NCI-H1694 treated with DMSO at 0.1 percent for 48 hours (cell line): ENCODE results near the gene DUSP3.

ENCODE experiments used
- DNase-seq: peaks from one replicate; lab custom pipeline; 2025; lab: John Stamatoyannopoulos, UW

Gene DUSP3

GRCh38 chr17:43732958-43733357, 45.8 kb downstream of the DUSP3 start:
- DNase-seq = no peak

- DNase-seq = no peak
Measured at GRCh38 chr17:43728081-43728480, 50.7 kb downstream of the DUSP3 start.

- no peak for DNase-seq
Measured at GRCh38 chr17:43723697-43724359, 54.9 kb downstream of the DUSP3 start.

- no peak for DNase-seq
Measured at GRCh38 chr17:43722870-43723665, 55.7 kb downstream of the DUSP3 start.

GRCh38 chr17:43722269-43722619, 56.5 kb downstream of the DUSP3 start:
- DNase-seq = no peak

GRCh38 chr17:43721537-43722268, 57.1 kb downstream of the DUSP3 start:
- DNase-seq = no peak

- no peak for DNase-seq
Measured at GRCh38 chr17:43720311-43721060, 58.3 kb downstream of the DUSP3 start.

GRCh38 chr17:43719578-43719977, 59.2 kb downstream of the DUSP3 start:
- DNase-seq = no peak

GRCh38 chr17:43718544-43718943, 60.2 kb downstream of the DUSP3 start:
- DNase-seq = no peak

- DNase-seq = no peak
Measured at GRCh38 chr17:43717913-43718312, 60.9 kb downstream of the DUSP3 start.
